Vagina (tissue), 2 donors: ENCODE data around the gene BCL2L13. TPM values are rescaled to one million over a fixed set of nuclear protein-coding genes. Genes with fewer than 3 reads are reported as not detected.
A peak's percentile ranks its signal among the peaks of the same experiment; 100 is the strongest.

ENCODE experiments used
- DNase-seq, 2 donors: peaks; one replicate each; pipeline ENCODE4 v3.0.0-alpha.2; 2017; ENCODE audit errors: extremely low spot score in 2 of 2
- H3K27ac ChIP-seq: fragments of 200-600 bp; sonication (generic); one replicate; pipeline ENCODE4 v1.5.1; 2019
- H3K27me3 ChIP-seq: fragments of 200-600 bp; sonication (generic); one replicate; pipeline ENCODE4 v1.5.1; 2019
- H3K36me3 ChIP-seq, 2 donors: fragments of 200-600 bp; sonication (generic); one replicate each; pipeline ENCODE4 v1.5.1; 2017 to 2019
- H3K4me1 ChIP-seq: fragments of 200-600 bp; sonication (generic); one replicate; pipeline ENCODE4 v1.5.1; 2019
- H3K4me3 ChIP-seq, 2 donors: fragments of 200-600 bp; sonication (generic); 1 replicate in 1 of 2; 2 replicates in 1 of 2; pipeline ENCODE4 v1.5.1; 2016 to 2019
- H3K9me3 ChIP-seq: fragments of 200-600 bp; sonication (generic); one replicate; pipeline ENCODE4 v1.5.1; 2019
- CTCF ChIP-seq, 3 experiments: fragments of 450-650 bp in 2 of 3; fragments of 200-600 bp in 1 of 3; sonication (generic) in 1 of 3; IDR thresholded peaks; one replicate each; pipeline ENCODE4 v1.5.1; 2017 to 2019; ENCODE audit warnings: antibody characterized with exemption in 3 of 3, mild to moderate bottlenecking in 2 of 3, moderate library complexity in 2 of 3
- POLR2A ChIP-seq, 2 donors: fragments of 450-650 bp; IDR thresholded peaks; one replicate each; pipeline ENCODE4 v1.6.1; 2017; ENCODE audit warnings: antibody characterized with exemption in 2 of 2, mild to moderate bottlenecking in 2 of 2, moderate library complexity in 2 of 2
- POLR2AphosphoS5 ChIP-seq, 2 donors: sonication (generic); formaldehyde crosslinking; IDR thresholded peaks; one replicate each; pipeline ENCODE4 v1.9.0; 2017; ENCODE audit warnings: antibody characterized with exemption in 2 of 2, mild to moderate bottlenecking in 2 of 2, low read depth in 1 of 2; ENCODE audit not compliant: insufficient read depth in 1 of 2
- intact Hi-C: fragments of 100-400 bp; cut with DNase I; formaldehyde crosslinking; loops from one replicate; pipeline ENCODE4 v1.15.1; 2023
- total RNA-seq: library from RNA; depleted of rRNA; stranded (reverse); fragments of >200 nt; gene quantifications from one replicate; pipeline ENCODE4 v1.2.3, GENCODE V29; 2016

BCL2L13 gene
- total RNA-seq, 1 donor from 2014 or later, result 41.3 TPM

DNA sequence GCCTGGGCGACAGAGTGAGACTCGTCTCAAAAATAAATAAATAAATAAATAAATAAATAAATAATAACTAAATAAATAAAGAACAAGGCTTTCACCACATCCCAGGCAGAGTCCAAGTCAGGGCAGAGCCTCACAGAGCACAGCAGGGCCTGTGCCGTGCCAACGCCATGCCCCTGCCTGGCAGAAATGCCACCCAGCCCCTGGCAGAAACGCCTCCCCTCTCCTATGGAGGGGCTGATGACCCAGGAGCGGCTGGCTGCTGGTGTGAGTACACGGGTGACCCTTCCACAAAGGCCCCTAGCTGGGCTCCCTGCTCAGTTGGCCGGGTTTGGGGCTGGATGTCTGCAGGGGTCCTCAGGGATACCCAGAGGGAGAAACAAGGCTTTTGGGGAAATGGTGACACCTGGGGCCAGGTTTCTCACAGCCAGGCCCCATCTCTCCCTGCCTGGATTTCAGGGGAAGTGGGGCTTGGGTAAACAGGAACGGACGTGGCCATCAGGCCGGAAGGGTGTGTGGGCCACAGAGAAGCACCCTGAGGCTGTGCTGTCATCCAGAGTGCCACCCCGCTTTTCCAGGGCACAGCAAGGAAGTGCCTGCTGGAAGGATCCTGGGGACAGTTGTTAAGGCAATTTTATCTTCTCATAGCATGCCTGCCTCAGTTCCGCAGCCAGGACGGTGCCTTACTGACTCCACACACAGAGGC lies 130.6 kb downstream of the BCL2L13 start:
- Histone ChIP-seq H3K9me3 (no peaks in the 10 kb centered on the region), H3K27ac (no peak overlapping the region), H3K4me3 (no peak overlapping the region), H3K27me3 (no peaks in the 10 kb centered on the region), H3K36me3 (no peaks in the 10 kb centered on the region), H3K4me1 (peaks cover 18% of the 10 kb centered on the region)
- TF ChIP-seq POLR2A (IDR thresholded peaks at IDR 0.05), result no peak
- TF ChIP-seq POLR2AphosphoS5 (IDR thresholded peaks at IDR 0.05; ENCODE audit: insufficient read depth in 1 of 2, low read depth in 1 of 2), result no peak
- TF ChIP-seq CTCF (IDR thresholded peaks at IDR 0.05), result no peak
- DNase-seq, result no peak
- intact Hi-C loops, result no loop called here

- H3K4me1 ChIP-seq, result peaks cover 21% of the 10 kb centered on the region
- no peak overlapping the region for H3K4me3 ChIP-seq
- H3K27ac ChIP-seq, result no peak overlapping the region
Observed at GRCh38 chr22:17769716-17770082, 131.1 kb downstream of the BCL2L13 start.

GRCh38 chr22:17770180-17771077 lies 131.9 kb downstream of the BCL2L13 start:
- Histone ChIP-seq H3K36me3 (no peaks in the 10 kb centered on the region), H3K4me3 (no peak overlapping the region), H3K27ac (no peak overlapping the region), H3K4me1 (peaks cover 26% of the 10 kb centered on the region), H3K9me3 (no peaks in the 10 kb centered on the region), H3K27me3 (no peaks in the 10 kb centered on the region)
- intact Hi-C loops, result no loop called here
- DNase-seq, result no peak
- TF ChIP-seq POLR2AphosphoS5 (IDR thresholded peaks at IDR 0.05; ENCODE audit: insufficient read depth in 1 of 2, low read depth in 1 of 2), result no peak
- no peak for TF ChIP-seq CTCF (IDR thresholded peaks at IDR 0.05)
- no peak for TF ChIP-seq POLR2A (IDR thresholded peaks at IDR 0.05)

More at GRCh38 chr22:17769716-17770082, 131.1 kb downstream of the BCL2L13 start:
- TF ChIP-seq POLR2AphosphoS5 (IDR thresholded peaks at IDR 0.05; ENCODE audit: insufficient read depth in 1 of 2, low read depth in 1 of 2) (no peak), CTCF (IDR thresholded peaks at IDR 0.05) (no peak), POLR2A (IDR thresholded peaks at IDR 0.05) (no peak)
- Histone ChIP-seq H3K9me3 (no peaks in the 10 kb centered on the region), H3K36me3 (no peaks in the 10 kb centered on the region), H3K27me3 (no peaks in the 10 kb centered on the region)
- intact Hi-C loops, result no loop called here
- DNase-seq, result no peak

DNA sequence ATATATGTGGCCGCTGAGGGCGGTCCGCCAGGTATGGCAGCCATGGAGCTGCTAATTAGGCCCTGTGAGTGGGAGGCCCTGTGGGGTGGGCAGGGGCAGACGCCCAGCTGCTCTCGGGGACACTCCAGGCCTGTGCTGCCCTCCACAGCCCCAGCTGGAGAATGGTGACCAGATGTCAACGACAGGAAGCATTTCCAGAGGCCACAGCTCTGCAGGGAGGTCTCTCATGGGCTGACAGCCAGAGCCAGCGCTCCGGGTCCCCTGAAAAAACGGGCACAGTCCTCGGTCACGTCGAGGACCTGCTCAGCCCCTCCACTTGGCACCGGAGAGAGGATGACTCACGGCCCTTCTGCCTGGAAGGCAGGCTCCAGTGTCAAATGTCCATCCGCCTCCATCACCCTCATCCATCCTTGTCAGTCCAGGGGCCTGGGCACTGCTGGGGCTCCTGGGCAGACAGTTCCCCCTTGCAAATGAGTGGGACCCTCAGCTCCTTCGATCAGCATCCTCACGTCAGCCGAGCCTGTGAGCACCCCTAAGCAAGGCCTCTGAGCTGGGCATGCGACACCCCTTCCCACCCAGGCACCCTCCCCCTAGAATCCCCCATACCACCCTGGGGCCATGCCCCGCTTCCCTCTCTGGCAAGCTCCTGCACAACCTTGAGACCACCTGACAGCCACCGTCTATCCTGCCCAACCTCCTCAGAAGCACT lies 133.8 kb downstream of the BCL2L13 start:
- Histone ChIP-seq H3K9me3 (no peaks in the 10 kb centered on the region), H3K27me3 (no peaks in the 10 kb centered on the region), H3K36me3 (no peaks in the 10 kb centered on the region), H3K4me3 (peak overlapping the region in 1 of 2 donors; percentile 62), H3K27ac (no peak overlapping the region), H3K4me1 (peaks cover 26% of the 10 kb centered on the region)
- TF ChIP-seq CTCF (IDR thresholded peaks at IDR 0.05) (no peak), POLR2AphosphoS5 (IDR thresholded peaks at IDR 0.05; ENCODE audit: insufficient read depth in 1 of 2, low read depth in 1 of 2) (no peak), POLR2A (IDR thresholded peaks at IDR 0.05) (no peak)
- DNase-seq, result no peak
- intact Hi-C loops, result loop anchor here (2.0 kb wide), 1 partner anchor 48 kb away; no protein-coding TSS in a partner anchor
